RWPE1 (cell line): ENCODE data around the gene G2E3.

Source experiments
- CTCF ChIA-PET: fragments of 350-600 bp; sonication (Branson Sonifier 250); formaldehyde crosslinking; extraction: SDS; loops from one replicate; lab custom pipeline; 2021; lab: Yijun Ruan, JAX
- POLR2A ChIA-PET: fragments of 400-600 bp; formaldehyde crosslinking; extraction: SDS; loops from one replicate; lab custom pipeline; 2020; ENCODE audit warnings: antibody characterized with exemption; ENCODE audit not compliant: low non-redundant PET; lab: Yijun Ruan, JAX
- DNase-seq: peaks from one replicate; pipeline ENCODE4 v3.0.0; 2012; ENCODE audit warnings: low spot score
- H3K27ac ChIP-seq: fragments of 450-650 bp; 2 replicates; pipeline ENCODE4 v1.5.1; 2017
- CTCF ChIP-seq: fragments of 450-650 bp; conservative IDR thresholded peaks from 2 replicates; pipeline ENCODE4 v1.5.1; 2017; ENCODE audit warnings: low read depth, mild to moderate bottlenecking

G2E3 gene

GRCh38 chr14:30580616-30581282, 21.8 kb downstream of the G2E3 start:
- TF ChIP-seq CTCF = no peak
- DNase-seq = no peak
- ChIA-PET CTCF (no interaction called here), POLR2A (no interaction called here)
- no peak overlapping the region for H3K27ac ChIP-seq

GRCh38 chr14:30581283-30581625, 22.3 kb downstream of the G2E3 start:
- POLR2A ChIA-PET = no interaction called here
- no peak for DNase-seq
- no peak overlapping the region for H3K27ac ChIP-seq
- CTCF ChIA-PET = no interaction called here
- no peak for TF ChIP-seq CTCF

DNA sequence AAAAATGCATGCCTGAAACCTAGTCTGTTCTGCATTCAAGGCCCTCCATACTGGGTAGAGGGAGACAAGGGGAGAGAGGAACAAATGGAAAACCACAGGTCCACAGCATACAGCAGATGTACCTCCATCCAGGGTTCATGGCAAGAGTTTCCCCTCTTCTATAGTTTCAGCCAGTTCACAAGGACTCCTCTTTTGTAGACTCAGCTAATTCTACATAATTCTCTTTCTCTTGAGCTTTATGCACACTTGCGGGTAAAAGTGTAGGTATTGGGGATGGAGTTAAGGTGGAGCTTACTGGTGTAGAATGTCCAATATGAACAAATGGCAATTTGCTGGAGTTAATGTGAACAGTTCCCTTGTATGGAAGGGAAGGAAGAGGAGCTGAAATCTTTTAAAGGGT, 23.4 kb downstream of the G2E3 start:
- no peak for TF ChIP-seq CTCF
- CTCF ChIA-PET = no interaction called here
- no peak for DNase-seq
- POLR2A ChIA-PET = interaction anchor here (0.6 kb wide), 1 partner anchor 20 kb away, joined by 4 read pairs; no protein-coding TSS in a partner anchor
- H3K27ac ChIP-seq = no peak overlapping the region

GRCh38 chr14:30584058-30584630, 25.2 kb downstream of the G2E3 start:
- ChIA-PET POLR2A (no interaction called here), CTCF (no interaction called here)
- DNase-seq = no peak
- H3K27ac ChIP-seq = no peak overlapping the region
- no peak for TF ChIP-seq CTCF

GRCh38 chr14:30585204-30585603, 26.2 kb downstream of the G2E3 start:
- H3K27ac ChIP-seq = no peak overlapping the region
- no peak for DNase-seq
- CTCF ChIA-PET = interaction anchor here (0.6 to 1.0 kb wide), 2 partner anchors 134 to 140 kb away, joined by 4 to 9 read pairs; no protein-coding TSS in a partner anchor
- POLR2A ChIA-PET = no interaction called here
- no peak for TF ChIP-seq CTCF

GRCh38 chr14:30587141-30587540, 28.2 kb downstream of the G2E3 start:
- no peak for TF ChIP-seq CTCF
- no peak for DNase-seq
- ChIA-PET CTCF (no interaction called here), POLR2A (no interaction called here)
- no peak overlapping the region for H3K27ac ChIP-seq
